Right cardiac atrium (tissue), 5 donors: ENCODE measurements around the gene NLRP1. TPM values are rescaled to one million over a fixed set of nuclear protein-coding genes. Genes with fewer than 3 reads are reported as not detected.

Experiments
- ATAC-seq, 2 donors: fragments of 200-7000 bp; cut with Tn5 transposase; one replicate each; pipeline versions ENCODE4 v1.8.0 to v1.9.1; 2020; ENCODE audit warnings: moderate library complexity in 2 of 2, mild to moderate bottlenecking in 1 of 2
- DNase-seq, 3 donors: peaks; one replicate each; pipeline ENCODE4 v3.0.0-alpha.2; 2020
- H3K27ac ChIP-seq: one replicate; pipeline ENCODE4 v1.5.1; 2013; ENCODE audit warnings: mild to moderate bottlenecking, low read length, control low read depth, moderate library complexity
- H3K27me3 ChIP-seq: one replicate; pipeline ENCODE4 v1.6.1; 2013; ENCODE audit not compliant: control insufficient read depth, insufficient read depth
- H3K4me1 ChIP-seq: one replicate; pipeline ENCODE4 v1.6.1; 2013; ENCODE audit warnings: low read length; ENCODE audit not compliant: control insufficient read depth, insufficient read depth
- H3K4me3 ChIP-seq: one replicate; pipeline ENCODE4 v1.5.1; 2013; ENCODE audit warnings: low read length, control low read depth
- H3K9me3 ChIP-seq: one replicate; pipeline ENCODE4 v1.6.1; 2013; ENCODE audit warnings: low read length; ENCODE audit not compliant: control insufficient read depth
- WGBS: extraction: QIAGEN DNeasy Blood & Tissue Kit; methylation state at CpG from one replicate; pipeline ENCODE4 v1.1.7; 2013; 5-methylcytosine and 5-hydroxymethylcytosine counted together
- intact Hi-C, 4 donors: fragments of 100-400 bp; cut with DNase I; formaldehyde crosslinking; loops; one replicate each; pipeline versions ENCODE4 v1.11.0 to v1.14.0; 2022 to 2023
- polyA plus RNA-seq: library from polyadenylated mRNA; stranded (reverse); fragments of 200-250 nt; gene quantifications from one replicate; pipeline ENCODE4 v1.2.3, GENCODE V29; 2013
- total RNA-seq, 4 donors: library from RNA; stranded (reverse); fragmentation: NEBNext Ultra II Directional; extraction: Animal tissue kit (Norgen Biotek cat#: 25700); gene quantifications; one replicate each; pipeline ENCODE4 v1.2.1, GENCODE V29; 2021
- donor health status: healthy with polysubstance abuse.
- donor health status: DM: no; HTN: yes; CAD: no.
- donor health status: DM: no; HTN: no; CAD: no.
- donor health status: DM: no; HTN: yes; CAD: no; lungs with severe emphysema.
- donor health status: DM: yes; HTN: yes; CAD: no.

The NLRP1 gene
- total and polyA plus RNA-seq, 5 donors: 10.3 to 17.5 (median 12.3) TPM

GRCh38 chr17:5513628-5514027 is 70.7 kb downstream of the NLRP1 start:
- ATAC-seq (no peak), DNase-seq (no peak)
- no peaks in the 10 kb centered on the region for H3K27me3 ChIP-seq
- no peaks in the 10 kb centered on the region for H3K9me3 ChIP-seq
- no peaks in the 10 kb centered on the region for H3K4me1 ChIP-seq
- H3K27ac ChIP-seq: no peak overlapping the region
- no peak overlapping the region for H3K4me3 ChIP-seq
- intact Hi-C loops: no loop called here
- 61% methylated on average over 7 of the region's 7 CpGs for WGBS

GRCh38 chr17:5511401-5512225 is 72.7 kb downstream of the NLRP1 start:
- no peak overlapping the region for H3K4me3 ChIP-seq
- no peaks in the 10 kb centered on the region for H3K4me1 ChIP-seq
- DNase-seq: no peak
- H3K9me3 ChIP-seq: no peaks in the 10 kb centered on the region
- no peaks in the 10 kb centered on the region for H3K27me3 ChIP-seq
- intact Hi-C loops: no loop called here
- ATAC-seq: no peak
- 50% methylated on average over 17 of the region's 17 CpGs for WGBS
- H3K27ac ChIP-seq: no peak overlapping the region

GRCh38 chr17:5510771-5511170 is 73.5 kb downstream of the NLRP1 start:
- Histone ChIP-seq H3K27me3 (no peaks in the 10 kb centered on the region), H3K4me3 (no peak overlapping the region), H3K27ac (no peak overlapping the region), H3K4me1 (no peaks in the 10 kb centered on the region), H3K9me3 (no peaks in the 10 kb centered on the region)
- ATAC-seq (no peak), DNase-seq (no peak)
- intact Hi-C loops: no loop called here
- WGBS: 92% methylated on average over 8 of the region's 8 CpGs

GRCh38 chr17:5509482-5509881 is 74.8 kb downstream of the NLRP1 start:
- ATAC-seq (no peak), DNase-seq (no peak)
- no peaks in the 10 kb centered on the region for H3K4me1 ChIP-seq
- no peaks in the 10 kb centered on the region for H3K9me3 ChIP-seq
- no peak overlapping the region for H3K27ac ChIP-seq
- H3K4me3 ChIP-seq: no peak overlapping the region
- H3K27me3 ChIP-seq: no peaks in the 10 kb centered on the region
- intact Hi-C loops: loop anchor here in 1 of 4 donors (10.0 kb wide), 1 partner anchor 55 kb away; no protein-coding TSS in a partner anchor
- 86% methylated on average over 8 of the region's 8 CpGs for WGBS

- H3K4me3 ChIP-seq: no peak overlapping the region
- WGBS: 47% methylated on average over 4 of the region's 4 CpGs
- H3K4me1 ChIP-seq: no peaks in the 10 kb centered on the region
- no peak overlapping the region for H3K27ac ChIP-seq
- no peaks in the 10 kb centered on the region for H3K9me3 ChIP-seq
- ATAC-seq (no peak), DNase-seq (no peak)
- intact Hi-C loops: loop anchor here in 1 of 4 donors (10.0 kb wide), 1 partner anchor 56 kb away; no protein-coding TSS in a partner anchor
- H3K27me3 ChIP-seq: no peaks in the 10 kb centered on the region
Observed at GRCh38 chr17:5508810-5509209, 75.5 kb downstream of the NLRP1 start.

GRCh38 chr17:5506307-5506706 is 78.0 kb downstream of the NLRP1 start:
- 88% methylated on average over 5 of the region's 5 CpGs for WGBS
- Histone ChIP-seq H3K4me3 (no peak overlapping the region), H3K27me3 (no peaks in the 10 kb centered on the region), H3K4me1 (no peaks in the 10 kb centered on the region), H3K9me3 (no peaks in the 10 kb centered on the region), H3K27ac (no peak overlapping the region)
- DNase-seq (no peak), ATAC-seq (no peak)
- intact Hi-C loops: loop anchor here in 1 of 4 donors (10.0 kb wide), 1 partner anchor 58 kb away; no protein-coding TSS in a partner anchor

GRCh38 chr17:5502552-5502951 is 81.8 kb downstream of the NLRP1 start:
- H3K4me1 ChIP-seq: no peaks in the 10 kb centered on the region
- no peak overlapping the region for H3K27ac ChIP-seq
- intact Hi-C loops: loop anchor here in 1 of 4 donors (10.0 kb wide), 1 partner anchor 62 kb away; no protein-coding TSS in a partner anchor
- 98% methylated on average over 4 of the region's 4 CpGs for WGBS
- ATAC-seq: no peak
- H3K4me3 ChIP-seq: no peak overlapping the region
- DNase-seq: no peak
- no peaks in the 10 kb centered on the region for H3K27me3 ChIP-seq
- no peaks in the 10 kb centered on the region for H3K9me3 ChIP-seq

- DNase-seq: no peak
- intact Hi-C loops: loop anchor here in 1 of 4 donors (10.0 kb wide), 1 partner anchor 63 kb away; no protein-coding TSS in a partner anchor
- Histone ChIP-seq H3K4me1 (no peaks in the 10 kb centered on the region), H3K4me3 (no peak overlapping the region), H3K27ac (no peak overlapping the region), H3K27me3 (no peaks in the 10 kb centered on the region), H3K9me3 (no peaks in the 10 kb centered on the region)
- 83% methylated on average over 8 of the region's 8 CpGs for WGBS
- no peak for ATAC-seq
Observed at GRCh38 chr17:5501685-5502084, 82.6 kb downstream of the NLRP1 start.

GRCh38 chr17:5500589-5501391 is 83.5 kb downstream of the NLRP1 start:
- DNase-seq (peak; percentile 84 to 94 (median 93)), ATAC-seq (peak; percentile 87 to 91)
- 17% methylated on average over 67 of the region's 67 CpGs for WGBS
- intact Hi-C loops: loop anchor here in 1 of 4 donors (10.0 kb wide), 1 partner anchor 64 kb away; no protein-coding TSS in a partner anchor
- no peak overlapping the region for H3K27ac ChIP-seq
- no peaks in the 10 kb centered on the region for H3K27me3 ChIP-seq
- H3K4me1 ChIP-seq: no peaks in the 10 kb centered on the region
- peak overlapping the region; percentile 64 for H3K4me3 ChIP-seq
- H3K9me3 ChIP-seq: no peaks in the 10 kb centered on the region

- Histone ChIP-seq H3K9me3 (no peaks in the 10 kb centered on the region), H3K27me3 (no peaks in the 10 kb centered on the region), H3K4me1 (no peaks in the 10 kb centered on the region), H3K4me3 (peak overlapping the region; percentile 64), H3K27ac (no peak overlapping the region)
- WGBS: 18% methylated on average over 18 of the region's 18 CpGs
- DNase-seq (no peak), ATAC-seq (no peak)
- intact Hi-C loops: loop anchor here in 1 of 4 donors (10.0 kb wide), 1 partner anchor 65 kb away; no protein-coding TSS in a partner anchor
Observed at GRCh38 chr17:5500247-5500588, 84.1 kb downstream of the NLRP1 start.
